HG02798 (cell line): ENCODE results near the gene BEND6.
"Not testable (repeated sequence)": the region's sequence is repeated elsewhere in the genome, so short reads cannot be mapped to it uniquely, and the experiment has no call there.

Experiments used
- ATAC-seq: cut with Tn5 transposase; IDR thresholded peaks from one replicate; pipeline ENCODE4 v1.9.1; 2021; ENCODE audit warnings: mild to moderate bottlenecking; ENCODE audit not compliant: unreplicated experiment, poor library complexity

The BEND6 gene

GRCh38 chr6:57024321-57024720 lies 69.4 kb downstream of the BEND6 start:
- no peak for ATAC-seq

- no peak for ATAC-seq
Observed at GRCh38 chr6:57024775-57025174, 69.9 kb downstream of the BEND6 start.

GRCh38 chr6:57026001-57026400 lies 71.1 kb downstream of the BEND6 start:
- no peak for ATAC-seq

GRCh38 chr6:57027301-57027700 lies 72.4 kb downstream of the BEND6 start:
- no peak for ATAC-seq

GRCh38 chr6:57029213-57029612 lies 74.3 kb downstream of the BEND6 start:
- no peak for ATAC-seq

- no peak for ATAC-seq
Observed at GRCh38 chr6:57033228-57033627, 78.3 kb downstream of the BEND6 start.

GRCh38 chr6:57035549-57035948 lies 80.6 kb downstream of the BEND6 start:
- no peak for ATAC-seq

GRCh38 chr6:57038906-57039305 lies 84.0 kb downstream of the BEND6 start:
- ATAC-seq, result no peak

GRCh38 chr6:57040011-57040410 lies 85.1 kb downstream of the BEND6 start:
- ATAC-seq, result no peak

- ATAC-seq, result not testable (repeated sequence)
Observed at GRCh38 chr6:57044061-57044460, 89.2 kb downstream of the BEND6 start.

GRCh38 chr6:57044568-57044967 lies 89.7 kb downstream of the BEND6 start:
- ATAC-seq, result no peak

- peak; percentile 97 for ATAC-seq
Observed at GRCh38 chr6:57046332-57047256, 91.7 kb downstream of the BEND6 start, which contains the start of gene KIAA1586. Gene KIAA1586 (plus strand): TSS chr6:57046693. CDS start chr6:57046756, 63 bp downstream.

- peak; percentile 18 for ATAC-seq
Observed at GRCh38 chr6:57047257-57047585, 92.3 kb downstream of the BEND6 start.

- ATAC-seq, result not testable (repeated sequence)
Observed at GRCh38 chr6:57047859-57048258, 93.0 kb downstream of the BEND6 start.

GRCh38 chr6:57048577-57048976 lies 93.7 kb downstream of the BEND6 start:
- no peak for ATAC-seq

- no peak for ATAC-seq
Observed at GRCh38 chr6:57063847-57064246, 108.9 kb downstream of the BEND6 start.

- ATAC-seq, result no peak
Observed at GRCh38 chr6:57064809-57065208, 109.9 kb downstream of the BEND6 start.

- ATAC-seq, result no peak
Observed at GRCh38 chr6:57068061-57068460, 113.2 kb downstream of the BEND6 start.

- ATAC-seq, result no peak
Observed at GRCh38 chr6:57069228-57069627, 114.3 kb downstream of the BEND6 start.

- no peak for ATAC-seq
Observed at GRCh38 chr6:57069920-57070331, 115.0 kb downstream of the BEND6 start.

- no peak for ATAC-seq
Observed at GRCh38 chr6:57072108-57072507, 117.2 kb downstream of the BEND6 start.

- no peak for ATAC-seq
Observed at GRCh38 chr6:57074383-57074782, 119.5 kb downstream of the BEND6 start.
